NCI-H187 treated with DMSO at 0.1 percent for 48 hours (cell line): ENCODE measurements around the gene UNC93B1.
"Not testable (repeated sequence)": the region's sequence is repeated elsewhere in the genome, so short reads cannot be mapped to it uniquely, and the experiment has no call there.

Experiments used
- DNase-seq: peaks from one replicate; lab custom pipeline; 2025; lab: John Stamatoyannopoulos, UW

Gene UNC93B1

DNA sequence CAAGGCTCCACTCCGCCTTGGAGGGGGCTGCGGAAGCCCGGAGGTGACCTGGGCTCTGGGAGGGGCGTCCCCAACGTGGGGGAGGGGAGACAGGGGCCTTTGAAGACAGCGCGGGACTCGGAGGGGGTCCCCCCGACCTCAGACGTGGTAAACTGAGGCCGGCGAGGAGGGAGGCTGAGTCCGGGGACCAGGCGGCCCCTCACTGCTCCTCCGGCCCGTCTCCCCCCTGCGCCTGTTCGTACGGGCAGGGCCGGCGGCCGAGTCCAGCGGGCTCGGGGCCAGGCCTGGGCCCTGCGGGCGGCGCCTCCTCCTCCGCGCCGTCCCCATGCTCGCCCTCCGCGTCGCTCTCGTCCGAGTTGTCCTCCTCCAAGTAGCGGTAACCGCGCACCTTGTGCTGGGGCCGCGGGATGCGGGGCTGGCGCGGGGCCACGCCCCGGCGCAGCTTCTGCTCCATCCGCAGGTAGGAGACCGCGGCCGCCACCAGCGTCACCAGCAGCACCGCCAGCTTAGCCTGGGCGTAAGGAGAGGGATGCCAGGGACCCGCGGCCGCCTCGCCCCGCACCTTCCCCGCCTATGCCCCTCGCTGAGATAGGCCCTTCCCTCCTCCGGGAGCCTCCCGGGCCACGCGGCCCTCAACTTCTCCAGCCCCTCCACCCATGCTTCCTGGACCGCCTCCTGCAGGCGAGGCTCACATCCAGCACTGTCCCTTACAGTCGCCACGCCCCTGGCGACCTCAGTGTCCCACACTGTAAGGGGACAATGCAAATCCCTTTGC, 12.4 kb downstream of the UNC93B1 start:
- not testable (repeated sequence) for DNase-seq

DNA sequence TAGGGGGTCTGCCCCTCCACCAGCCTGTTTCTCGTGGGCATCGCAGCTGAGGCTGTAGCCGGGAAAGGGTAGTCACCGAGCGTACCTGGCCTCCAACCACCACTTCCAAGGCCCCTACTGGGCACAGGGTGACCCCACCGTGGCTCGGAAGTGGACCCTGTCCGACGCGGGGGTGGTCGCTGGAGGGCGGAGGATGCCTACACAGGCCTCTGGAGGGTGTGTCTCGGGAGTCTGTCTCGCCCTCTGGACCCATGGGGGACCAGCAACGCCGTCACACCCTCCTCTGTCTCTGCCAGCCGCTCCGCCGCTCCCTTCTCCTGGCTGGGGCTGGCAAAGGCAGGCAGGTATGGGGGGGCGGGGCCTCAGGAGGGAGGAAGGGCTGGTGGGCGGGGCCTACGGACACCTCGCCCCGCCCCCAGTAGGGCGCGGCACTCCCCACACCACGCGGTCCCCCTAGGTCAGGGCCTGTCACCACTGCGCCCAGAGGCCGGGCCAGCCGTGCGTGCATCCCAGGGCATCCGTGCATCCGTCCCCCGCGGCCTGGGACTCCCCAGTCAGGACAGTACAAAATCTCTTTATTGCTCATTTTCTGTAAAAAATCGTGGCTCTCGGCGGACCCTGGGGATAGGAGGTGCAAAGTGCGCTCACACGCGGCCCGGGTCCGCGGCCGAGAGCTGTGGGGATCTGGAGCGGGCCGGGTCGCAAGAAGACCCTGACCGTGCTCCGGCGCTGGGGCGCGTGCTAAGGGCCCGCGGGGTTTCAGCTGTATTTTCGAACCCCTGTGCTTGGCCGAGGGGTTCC, 13.2 kb downstream of the UNC93B1 start:
- not testable (repeated sequence) for DNase-seq

DNA sequence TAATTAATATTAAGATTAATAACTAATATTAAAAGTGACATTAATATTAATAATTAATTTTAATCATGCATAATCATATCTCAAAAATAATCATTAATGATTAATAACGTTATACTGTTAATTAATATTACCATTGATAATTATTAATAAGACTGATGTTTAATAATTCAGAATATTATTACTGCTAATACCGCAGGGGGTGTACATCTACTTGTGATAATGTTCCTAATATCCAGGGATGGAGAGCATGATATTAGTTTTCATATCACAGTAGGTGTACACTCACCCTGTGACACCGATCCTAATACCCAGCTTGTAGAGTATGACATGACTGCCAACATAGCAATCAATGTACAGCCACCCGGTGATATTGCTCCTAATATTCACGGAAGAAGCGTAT, 18.6 kb downstream of the UNC93B1 start:
- not testable (repeated sequence) for DNase-seq

DNA sequence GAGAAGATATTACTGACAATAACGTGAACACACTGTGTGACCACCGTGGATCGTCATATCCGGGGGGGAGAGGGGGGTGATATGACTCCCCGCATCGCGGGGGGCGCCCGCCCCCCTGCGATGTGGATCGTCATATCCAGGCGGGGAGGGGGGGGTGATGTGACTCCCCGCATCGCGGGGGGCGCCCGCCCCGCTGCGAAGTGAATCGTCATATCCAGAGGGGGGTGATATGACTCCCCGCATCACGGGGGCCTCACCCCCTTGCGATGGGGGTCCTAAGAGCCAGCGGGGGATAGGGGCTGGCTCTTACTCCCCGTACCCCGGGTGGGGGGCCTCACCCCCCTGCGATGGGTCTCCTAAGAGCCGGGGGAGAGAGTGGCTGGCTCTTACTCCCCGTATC, 19.9 kb downstream of the UNC93B1 start:
- DNase-seq: no peak

DNA sequence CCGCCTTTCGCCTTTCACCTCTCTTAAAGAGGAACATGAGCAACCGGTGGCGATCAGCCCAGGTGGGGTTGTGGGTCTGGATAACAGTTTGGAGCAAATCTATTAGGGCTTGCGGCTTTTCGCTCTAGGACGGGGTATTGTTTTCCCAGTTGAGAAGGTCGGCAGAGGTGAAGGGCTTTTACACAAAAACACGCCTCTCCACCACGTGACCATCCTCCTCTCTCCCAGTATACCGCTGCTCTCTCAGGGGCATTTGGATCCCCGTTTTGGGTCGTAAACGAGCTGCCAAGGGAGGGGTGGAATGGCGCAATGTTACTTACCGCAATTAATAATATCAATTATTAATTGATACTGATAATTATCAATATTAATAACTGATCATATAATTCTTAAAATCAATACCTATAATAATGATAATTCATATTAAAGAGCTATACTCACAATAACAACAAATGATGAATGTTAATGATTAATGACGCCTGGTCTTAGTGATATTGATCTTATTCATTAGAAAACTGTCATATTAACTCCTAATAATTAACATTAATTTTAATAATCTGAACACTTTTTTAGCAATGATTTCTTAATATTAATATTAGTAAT, 21.5 kb downstream of the UNC93B1 start:
- DNase-seq: not testable (repeated sequence)

DNA sequence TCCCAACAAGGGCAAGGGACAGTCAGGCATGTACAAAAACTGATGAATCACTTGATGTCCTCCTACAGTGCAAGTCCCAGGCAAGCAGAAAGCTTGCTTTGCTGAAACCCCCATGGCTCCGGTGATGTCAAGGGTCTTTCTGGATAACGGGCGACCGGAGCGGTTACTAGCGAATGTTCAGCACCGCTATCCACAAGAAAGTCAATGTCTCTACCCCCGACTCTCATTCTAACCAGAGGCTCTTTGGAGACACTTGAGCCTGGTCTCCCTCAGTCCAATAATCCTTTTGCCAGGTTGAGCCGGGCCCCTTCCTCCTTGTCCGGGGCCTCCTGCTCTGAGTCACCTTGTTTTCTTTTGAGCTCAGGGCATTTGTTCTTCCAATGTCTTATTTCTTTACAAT, 22.7 kb downstream of the UNC93B1 start:
- not testable (repeated sequence) for DNase-seq

DNA sequence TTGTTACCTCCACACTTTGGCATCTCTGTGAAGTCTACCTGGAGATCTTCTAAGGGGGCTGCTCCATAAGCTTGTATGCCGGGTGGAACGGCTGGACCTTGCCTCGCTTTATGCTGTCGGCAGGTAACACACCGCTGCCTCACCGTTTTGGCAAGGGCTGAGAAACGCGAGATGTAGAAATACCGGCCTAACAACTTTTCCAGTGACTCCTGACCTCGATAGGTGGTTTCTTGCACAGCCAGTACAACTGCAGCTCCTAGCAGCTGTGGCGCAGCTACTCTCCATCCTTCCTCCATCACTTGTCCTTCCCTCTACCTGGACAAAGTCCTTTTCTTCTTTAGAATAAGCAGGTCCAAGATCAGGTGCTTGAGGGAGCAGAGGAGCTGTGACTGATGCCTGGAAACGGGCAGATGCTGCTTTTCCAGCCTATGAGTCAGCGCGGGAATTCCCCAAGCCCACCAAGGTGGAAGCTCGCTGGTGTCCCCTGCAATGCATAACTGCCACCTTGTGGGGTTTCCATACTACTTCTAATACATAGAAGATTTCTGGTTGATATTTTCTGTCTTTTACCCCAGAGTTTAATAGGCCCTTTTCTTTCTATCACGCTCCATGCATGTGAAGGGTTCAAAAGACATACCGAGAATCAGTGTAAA, 25.0 kb downstream of the UNC93B1 start:
- not testable (repeated sequence) for DNase-seq

DNA sequence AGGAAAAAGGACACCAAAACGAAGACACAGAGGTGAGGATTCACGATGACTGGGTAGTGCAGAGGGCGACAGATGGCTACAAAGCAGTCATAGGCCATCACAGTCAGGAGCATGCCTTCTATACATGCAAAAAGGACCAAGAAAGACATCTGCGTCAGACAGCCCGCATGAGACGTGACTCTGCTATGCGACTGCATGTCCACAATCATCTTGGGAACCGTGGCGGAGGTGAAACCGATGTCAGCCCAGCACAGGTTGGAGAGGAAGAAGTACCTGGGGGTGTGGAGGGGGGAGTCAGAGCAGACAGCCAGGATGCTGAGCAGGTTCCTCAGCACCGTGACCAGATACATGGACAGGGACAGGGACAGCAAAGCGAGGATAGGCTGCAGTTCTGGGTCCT, 29.2 kb downstream of the UNC93B1 start:
- DNase-seq: not testable (repeated sequence)

DNA sequence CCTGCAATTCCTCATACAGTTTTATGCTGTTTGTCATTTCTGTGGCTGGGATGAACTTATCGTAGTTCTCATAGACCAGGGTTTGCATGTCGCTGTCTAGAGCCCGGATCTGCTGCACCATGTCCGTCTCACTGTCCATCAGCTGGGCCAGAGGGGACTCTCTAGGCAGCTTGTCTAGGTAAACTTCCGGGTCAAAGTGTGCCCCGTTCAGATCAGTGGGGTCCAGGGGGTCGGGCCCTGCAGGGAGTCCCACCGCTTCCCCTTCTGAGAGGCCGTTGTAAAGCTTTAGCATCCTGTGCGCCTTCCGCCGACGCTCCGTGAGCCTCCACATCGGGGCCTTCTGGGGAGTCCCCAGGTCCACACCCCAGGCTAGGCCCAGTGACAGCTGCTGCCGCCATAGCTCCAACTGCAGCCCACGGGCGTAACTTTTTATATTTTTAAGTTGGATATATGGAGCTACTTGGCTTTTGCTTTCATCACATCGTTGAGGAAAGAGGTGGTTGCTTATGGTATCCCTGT, 38.0 kb downstream of the UNC93B1 start:
- not testable (repeated sequence) for DNase-seq

DNA sequence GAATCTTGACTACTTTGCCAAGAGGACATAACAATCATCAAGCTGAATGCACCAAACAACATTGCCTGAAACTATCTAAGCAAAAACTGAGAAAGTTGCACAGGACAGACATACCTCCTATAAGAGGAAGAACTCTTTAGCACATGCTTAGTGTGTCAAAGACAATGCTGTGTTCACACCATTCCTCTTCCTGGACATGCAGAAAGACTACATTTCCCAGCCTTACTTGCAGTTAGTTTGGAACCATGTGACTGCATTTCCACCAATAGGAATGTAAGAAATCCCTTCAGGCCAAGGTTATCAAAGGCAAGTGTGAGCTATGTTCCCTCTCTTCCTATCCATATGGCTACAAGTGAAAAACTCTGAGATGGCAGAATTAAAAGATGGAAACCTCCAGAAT, 39.2 kb downstream of the UNC93B1 start:
- DNase-seq: not testable (repeated sequence)

DNA sequence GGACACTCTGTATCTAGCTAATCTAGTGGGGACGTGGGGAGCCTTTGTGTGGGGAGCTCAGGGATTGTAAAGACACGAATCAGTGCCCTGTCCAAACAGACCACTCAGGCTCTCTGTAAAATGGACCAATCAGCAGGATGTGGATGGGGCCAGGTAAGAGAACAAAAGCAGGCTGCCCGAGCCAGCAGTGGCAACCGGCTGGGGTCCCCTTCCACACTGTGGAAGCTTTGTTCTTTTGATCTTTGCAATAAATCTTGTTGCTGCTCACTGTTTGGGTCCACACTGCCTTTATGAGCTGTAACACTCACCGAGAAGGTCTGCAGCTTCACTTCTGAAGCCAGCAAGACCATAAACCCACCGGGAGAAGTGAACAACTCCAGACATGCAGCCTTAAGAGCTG, 40.0 kb downstream of the UNC93B1 start:
- DNase-seq: not testable (repeated sequence)

DNA sequence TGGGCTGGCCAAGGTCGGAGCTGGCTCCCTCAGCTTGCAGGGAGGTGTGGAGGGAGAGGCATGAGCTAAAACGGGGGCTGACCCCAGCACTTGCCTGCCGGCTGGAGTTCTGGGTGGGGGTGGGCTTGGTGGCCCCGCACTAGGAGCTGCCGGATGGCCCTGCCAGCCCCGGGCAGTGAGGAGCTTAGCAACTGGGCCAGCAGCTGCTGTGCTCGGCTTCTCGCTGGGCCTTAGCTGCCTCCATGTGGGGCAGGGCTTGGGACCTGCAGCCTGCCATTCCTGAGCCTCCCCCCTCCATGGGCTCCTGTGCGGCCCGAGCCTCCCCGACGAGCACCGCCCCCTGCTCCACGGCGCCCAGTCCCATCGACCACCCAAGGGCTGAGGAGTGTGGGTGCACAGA, 40.7 kb downstream of the UNC93B1 start:
- not testable (repeated sequence) for DNase-seq

DNA sequence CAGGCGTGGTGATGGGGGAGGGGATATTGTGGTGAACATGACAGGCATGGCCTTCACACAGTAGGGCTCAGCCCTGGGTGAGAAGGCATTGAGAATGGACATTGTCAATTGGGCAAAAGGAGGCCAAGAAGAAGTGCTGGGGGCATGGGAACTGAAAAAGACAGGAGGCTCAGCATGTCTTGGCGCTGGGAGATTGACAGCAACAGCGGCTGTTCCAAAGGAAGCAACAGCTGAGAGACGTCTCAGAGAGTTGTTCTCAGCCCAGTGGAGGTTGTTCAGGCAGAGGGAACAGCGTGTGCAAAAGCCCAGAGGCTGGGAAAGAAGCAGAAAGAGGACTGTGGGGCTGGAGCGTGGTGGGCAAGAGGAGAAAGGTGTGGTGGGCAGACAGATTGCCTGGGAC, 47.7 kb downstream of the UNC93B1 start:
- not testable (repeated sequence) for DNase-seq

DNA sequence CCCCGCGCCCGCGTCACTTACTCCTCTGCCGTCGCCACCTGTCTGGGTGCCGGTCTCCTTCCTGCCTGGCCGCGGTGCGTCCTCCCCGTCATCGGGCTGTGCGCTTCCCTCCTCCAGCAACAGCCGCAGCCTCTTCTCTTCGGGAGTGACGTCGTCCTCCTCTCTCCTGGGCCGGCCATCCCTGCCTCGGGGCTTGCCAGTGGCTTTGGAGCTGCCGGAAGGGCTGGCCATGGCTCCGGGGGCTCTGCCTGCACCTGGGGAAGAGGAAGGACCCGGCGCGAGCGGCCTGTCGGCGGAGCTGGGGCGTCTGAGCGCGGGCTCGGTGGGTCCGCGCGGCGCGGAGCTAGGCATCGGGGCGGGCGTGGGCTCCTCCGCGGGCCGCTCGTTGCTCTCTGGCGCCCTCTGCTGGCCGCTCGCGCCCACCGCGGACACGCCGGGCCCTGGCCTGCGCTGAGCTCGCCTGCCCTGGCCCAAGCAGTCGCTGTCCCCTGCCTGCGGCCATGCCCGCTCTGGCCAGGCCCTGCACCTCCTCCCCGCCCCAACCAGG, 48.4 kb downstream of the UNC93B1 start:
- DNase-seq: not testable (repeated sequence)

DNA sequence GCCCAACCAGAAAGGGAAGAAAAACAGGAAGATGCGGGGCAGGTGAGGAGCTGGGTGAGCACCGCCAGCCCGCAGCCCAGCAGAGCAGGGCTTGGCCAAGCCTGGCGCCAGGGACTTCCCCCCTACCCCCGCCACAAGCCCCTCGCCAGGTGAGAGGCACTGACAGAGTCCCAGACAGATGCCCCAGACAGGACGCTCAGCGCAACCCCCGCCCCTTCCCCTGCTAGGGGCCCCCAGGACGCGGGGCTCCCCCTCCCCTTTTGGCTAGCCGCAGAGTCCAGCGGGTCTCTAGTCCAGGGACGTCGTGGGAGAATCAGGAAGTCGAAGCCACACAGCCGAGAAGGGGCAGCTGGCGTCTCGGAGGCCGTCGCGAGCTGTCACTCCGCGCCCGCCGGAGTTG, 48.9 kb downstream of the UNC93B1 start:
- not testable (repeated sequence) for DNase-seq

DNA sequence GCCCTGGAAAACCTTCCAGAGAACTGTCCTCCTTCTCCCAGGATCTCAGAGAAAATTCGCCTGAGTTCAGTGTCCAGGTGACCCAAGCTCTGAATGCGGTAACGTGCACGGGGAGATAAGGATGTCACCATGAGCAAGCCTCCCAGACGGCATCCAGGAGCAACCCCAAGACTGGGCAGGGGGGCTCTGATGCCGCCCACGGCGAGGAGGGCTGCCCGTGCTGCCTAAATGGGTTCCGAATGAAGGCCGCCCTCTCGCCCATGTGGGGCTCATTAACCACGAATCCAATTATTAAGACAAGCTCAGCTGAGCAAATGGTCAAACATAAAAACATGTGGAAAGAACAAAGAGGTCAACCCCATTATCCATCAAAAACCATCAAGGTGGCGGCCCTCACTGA, 49.6 kb downstream of the UNC93B1 start:
- DNase-seq: not testable (repeated sequence)

DNA sequence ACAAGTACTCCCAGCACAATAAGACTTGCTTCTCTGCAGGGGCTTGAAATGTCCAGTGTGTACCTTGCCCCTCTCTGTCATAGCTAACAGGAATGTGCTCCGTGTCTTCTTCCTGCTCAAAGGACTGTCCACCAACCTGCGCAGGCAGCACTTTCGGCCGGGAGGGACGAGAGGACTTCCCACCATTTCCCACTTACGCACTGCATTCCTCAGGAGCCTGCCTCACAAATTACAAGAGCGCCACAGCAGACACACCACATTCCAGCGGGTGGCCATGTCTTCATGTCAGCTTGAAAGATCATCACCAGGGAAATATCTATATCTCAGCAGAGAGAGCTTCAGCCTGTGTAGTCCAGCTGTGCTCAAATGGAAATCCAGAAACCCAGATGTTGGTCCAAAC, 53.2 kb downstream of the UNC93B1 start:
- DNase-seq: not testable (repeated sequence)

DNA sequence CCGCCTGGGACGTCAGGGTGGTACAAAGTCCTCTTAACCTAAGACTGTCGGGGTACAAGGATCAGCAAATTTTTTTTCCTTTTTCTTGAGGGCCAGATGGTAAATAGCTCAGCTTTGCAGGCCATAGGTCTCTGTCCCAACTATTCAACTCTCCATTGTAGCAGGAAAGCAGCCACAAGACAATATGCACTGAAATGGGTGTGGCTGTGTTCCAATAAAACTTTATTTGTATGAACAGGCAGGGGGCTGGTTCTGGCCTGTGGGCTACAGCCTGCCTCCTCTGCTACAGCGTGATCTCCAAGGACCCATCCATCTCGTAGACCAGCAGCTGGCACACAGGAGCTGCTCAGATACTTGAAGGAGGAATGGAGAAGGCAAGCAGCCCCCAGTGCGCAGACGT, 56.1 kb downstream of the UNC93B1 start:
- not testable (repeated sequence) for DNase-seq

DNA sequence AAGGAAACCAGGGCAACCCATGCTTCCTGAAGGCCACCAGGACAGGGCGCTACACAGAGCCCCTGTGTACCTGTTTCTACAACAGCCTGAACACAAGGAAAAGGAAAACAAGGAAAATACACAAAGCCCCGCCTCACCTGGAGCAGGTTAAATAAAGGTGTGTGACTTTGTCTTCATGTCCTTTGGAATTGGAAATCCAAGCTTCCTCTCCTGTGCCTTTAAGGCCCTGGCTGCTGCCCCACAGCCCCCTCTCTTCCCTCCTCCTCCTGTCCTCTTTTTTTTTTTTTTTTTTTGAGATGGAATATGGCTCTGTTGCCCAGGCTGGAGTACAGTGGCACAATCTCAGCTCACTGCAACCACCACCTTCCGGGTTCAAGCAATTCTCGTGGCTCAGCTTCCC, 57.5 kb downstream of the UNC93B1 start:
- DNase-seq: not testable (repeated sequence)

DNA sequence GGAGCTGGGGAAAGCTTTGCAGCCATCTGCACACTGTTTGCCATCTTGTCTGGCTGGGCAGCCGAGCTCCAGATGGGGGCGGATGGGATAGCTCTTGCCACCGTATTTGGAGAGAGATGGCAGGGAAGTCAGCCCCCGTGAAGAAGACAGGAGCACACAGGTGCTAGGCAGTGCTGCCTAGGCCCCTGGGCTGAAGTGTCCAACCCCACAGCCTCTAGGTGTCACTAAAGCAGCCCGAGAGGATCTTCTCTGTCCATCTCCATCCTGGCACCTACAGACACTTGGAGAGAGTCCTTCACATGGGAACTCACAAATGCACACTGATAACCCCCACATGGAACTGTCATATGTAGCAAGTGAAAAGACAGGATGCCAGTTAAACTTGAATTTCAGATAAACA, 60.5 kb downstream of the UNC93B1 start:
- not testable (repeated sequence) for DNase-seq
